22Rv1 (cell line): ENCODE results near the gene EPB41.

Source experiments
- ZFX ChIP-seq: fragments of 450-650 bp; IDR thresholded peaks from 2 replicates; pipeline ENCODE4 v1.6.1; 2017; ENCODE audit warnings: antibody characterized with exemption, borderline replicate concordance
- TF ChIP-seq, protein P1 (sequence below): fragments of 450-650 bp; IDR thresholded peaks from 2 replicates; pipeline ENCODE4 v1.5.1; 2017; ENCODE audit warnings: mild to moderate bottlenecking

DNA sequence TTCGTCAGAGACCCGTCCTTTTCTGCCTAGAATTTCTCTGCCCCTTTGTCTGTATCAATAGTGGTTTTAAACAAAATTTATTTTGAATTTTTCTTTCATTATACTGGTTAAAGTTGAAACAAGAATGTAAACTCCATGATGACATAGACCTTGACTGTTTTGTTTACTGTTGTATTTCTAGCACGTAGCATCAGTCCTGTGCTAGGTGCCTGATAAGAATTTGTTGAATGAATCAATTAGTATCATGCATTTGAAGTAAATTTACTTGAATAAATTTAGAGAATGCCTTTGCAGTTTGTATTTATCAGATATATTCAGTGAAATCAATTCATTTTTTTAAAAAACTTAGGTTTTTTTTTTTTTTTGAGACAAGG is 69.9 kb downstream of the EPB41 start:
- TF ChIP-seq, protein P1, sequence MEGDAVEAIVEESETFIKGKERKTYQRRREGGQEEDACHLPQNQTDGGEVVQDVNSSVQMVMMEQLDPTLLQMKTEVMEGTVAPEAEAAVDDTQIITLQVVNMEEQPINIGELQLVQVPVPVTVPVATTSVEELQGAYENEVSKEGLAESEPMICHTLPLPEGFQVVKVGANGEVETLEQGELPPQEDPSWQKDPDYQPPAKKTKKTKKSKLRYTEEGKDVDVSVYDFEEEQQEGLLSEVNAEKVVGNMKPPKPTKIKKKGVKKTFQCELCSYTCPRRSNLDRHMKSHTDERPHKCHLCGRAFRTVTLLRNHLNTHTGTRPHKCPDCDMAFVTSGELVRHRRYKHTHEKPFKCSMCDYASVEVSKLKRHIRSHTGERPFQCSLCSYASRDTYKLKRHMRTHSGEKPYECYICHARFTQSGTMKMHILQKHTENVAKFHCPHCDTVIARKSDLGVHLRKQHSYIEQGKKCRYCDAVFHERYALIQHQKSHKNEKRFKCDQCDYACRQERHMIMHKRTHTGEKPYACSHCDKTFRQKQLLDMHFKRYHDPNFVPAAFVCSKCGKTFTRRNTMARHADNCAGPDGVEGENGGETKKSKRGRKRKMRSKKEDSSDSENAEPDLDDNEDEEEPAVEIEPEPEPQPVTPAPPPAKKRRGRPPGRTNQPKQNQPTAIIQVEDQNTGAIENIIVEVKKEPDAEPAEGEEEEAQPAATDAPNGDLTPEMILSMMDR: no peak
- TF ChIP-seq ZFX: no peak
